GM21528 (cell line): ENCODE results near the gene AASS.
A peak's percentile ranks its signal among the peaks of the same experiment; 100 is the strongest.

Source experiments
- ATAC-seq: cut with Tn5 transposase; IDR thresholded peaks from one replicate; pipeline ENCODE4 v1.9.1; 2021; ENCODE audit warnings: mild to moderate bottlenecking, moderate library complexity; ENCODE audit not compliant: unreplicated experiment, low FRiP score

The AASS gene

DNA sequence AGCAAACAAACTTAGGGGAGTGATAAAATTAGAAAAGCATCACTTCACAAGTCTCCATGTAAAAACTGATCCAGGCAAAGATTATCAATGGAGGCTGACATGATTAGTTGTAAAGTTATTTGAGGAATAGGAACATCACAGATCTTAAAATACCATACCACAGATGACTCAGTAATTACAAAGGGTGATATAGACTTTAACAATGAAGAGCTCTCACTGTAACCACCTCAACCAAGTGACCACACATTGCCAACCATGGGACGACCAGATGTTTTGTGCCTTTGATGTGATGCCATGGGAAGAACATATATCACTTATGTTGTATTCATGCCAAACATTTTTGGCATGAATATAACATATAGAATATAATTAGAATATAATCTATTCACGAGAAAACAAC lies 11.7 kb downstream of the AASS start:
- ATAC-seq: no peak

DNA sequence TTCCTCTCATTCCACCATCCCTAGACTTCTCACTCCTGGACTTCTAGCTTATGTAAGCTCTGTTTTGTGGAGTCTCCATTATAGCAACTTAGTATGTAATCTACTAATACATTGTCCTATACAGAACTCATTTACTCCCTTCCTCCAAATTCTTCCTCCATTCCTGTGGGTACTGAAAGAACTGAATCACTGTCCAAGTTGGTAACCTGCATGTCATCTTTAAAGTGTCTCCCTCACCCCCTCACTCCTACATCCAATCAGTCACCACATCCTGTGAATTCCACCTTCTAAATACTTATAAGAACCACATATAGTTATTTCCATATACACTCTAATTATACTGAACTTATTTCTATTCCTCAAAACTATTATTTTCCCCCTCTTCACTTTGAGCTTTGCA lies 20.3 kb downstream of the AASS start:
- no peak for ATAC-seq

- no peak for ATAC-seq
These were observed 25.3 kb downstream of the AASS start for GRCh38 chr7:122118757-122119156.

- ATAC-seq: no peak
These were observed 41.0 kb downstream of the AASS start for GRCh38 chr7:122103064-122103463.

GRCh38 chr7:122100021-122100420 lies 44.0 kb downstream of the AASS start:
- ATAC-seq: no peak

GRCh38 chr7:122095642-122096041 lies 48.4 kb downstream of the AASS start:
- ATAC-seq: no peak

- no peak for ATAC-seq
These were observed 49.5 kb downstream of the AASS start for GRCh38 chr7:122094549-122094948.

DNA sequence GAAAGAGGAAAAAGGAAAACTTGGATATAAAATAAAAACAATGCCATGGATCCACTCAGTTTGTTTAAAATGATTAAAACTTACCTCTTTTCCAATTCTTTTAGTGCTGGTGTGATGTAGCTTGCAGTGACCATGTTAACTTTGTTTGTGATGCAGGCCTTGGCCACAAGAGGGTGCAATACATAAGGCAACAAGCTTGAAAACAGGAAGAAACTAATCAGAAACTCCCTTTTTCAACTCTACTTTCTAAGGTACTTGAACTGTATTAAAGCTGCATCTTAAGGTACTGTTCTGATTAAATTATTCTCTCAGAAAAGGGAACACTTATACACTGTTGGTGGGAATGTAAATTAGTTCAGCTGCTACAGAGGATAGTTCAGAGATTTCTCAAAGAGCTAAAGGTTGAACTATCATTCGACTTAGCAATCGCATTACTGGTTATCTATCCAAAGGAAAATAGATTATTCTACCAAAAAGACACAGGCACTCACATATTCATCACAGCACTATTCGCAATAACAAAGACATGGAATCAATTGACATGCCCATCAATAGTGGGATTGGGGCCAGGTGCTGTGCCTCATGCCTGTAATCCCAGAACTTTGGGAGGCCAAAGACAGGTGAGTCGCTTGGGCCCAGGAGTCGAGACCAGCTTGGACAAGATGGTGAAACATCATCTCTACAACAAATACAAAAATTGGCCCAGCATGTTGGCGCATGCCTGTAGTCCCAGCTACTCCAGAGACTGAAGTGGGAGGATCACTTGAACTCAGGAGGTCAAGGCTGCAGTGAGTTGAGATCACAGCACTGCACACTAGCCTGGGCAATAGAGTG lies 50.9 kb downstream of the AASS start:
- peak; percentile 97 for ATAC-seq

DNA sequence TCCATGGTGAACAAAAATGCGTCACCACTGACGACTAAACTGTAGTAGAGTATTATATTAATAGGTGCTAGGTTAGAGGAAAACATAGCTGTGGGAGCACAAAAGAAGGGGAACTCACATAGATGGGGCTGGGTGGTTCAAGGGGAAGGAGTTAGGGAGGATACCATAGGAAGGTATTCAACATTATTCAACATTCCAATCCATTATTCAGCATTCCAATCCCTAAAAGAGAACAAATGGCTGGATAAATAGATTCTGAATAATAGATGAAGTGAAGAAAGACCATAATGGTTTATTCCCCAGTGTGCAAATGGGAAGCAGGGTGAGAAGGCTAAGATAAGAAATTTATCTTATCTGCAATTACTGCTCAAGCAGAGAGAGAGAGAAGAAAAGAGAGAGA lies 61.4 kb downstream of the AASS start:
- ATAC-seq: no peak

DNA sequence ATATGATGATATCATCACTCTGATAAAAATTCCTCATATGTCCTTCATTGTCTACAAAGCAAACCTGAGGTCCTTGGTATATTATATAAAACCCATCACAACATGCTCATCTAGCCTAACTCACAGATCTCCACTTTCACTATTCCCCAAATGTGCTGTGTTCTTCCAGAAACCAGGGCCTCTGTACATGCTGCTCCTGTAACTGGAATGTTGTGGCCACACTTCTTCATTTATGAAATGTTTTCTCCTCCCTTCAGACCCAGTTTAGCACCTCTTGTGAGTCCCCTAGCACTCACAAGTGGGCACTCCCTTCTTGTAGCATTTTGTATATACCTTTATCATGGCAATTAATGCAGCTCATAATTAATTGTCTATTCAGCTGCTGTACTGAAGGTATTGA lies 61.9 kb downstream of the AASS start:
- ATAC-seq: no peak

DNA sequence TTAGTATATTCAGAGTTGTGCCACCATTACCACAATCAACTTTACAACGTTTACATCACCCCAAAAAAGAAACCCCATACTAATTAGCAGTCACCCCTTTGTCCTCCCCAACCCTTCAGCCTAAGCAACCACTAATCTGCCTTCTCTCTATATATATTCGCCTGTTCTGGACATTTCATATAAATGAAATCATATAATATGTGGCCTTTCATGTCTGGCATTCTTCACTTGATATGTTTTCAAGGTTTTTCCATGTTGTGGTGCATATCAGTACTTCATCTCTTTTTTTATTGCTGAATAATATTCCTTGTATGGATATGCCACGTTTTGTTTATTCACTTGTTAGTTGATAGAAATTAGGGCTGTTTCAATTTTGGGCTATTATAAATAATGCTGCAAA lies 70.4 kb downstream of the AASS start:
- no peak for ATAC-seq

DNA sequence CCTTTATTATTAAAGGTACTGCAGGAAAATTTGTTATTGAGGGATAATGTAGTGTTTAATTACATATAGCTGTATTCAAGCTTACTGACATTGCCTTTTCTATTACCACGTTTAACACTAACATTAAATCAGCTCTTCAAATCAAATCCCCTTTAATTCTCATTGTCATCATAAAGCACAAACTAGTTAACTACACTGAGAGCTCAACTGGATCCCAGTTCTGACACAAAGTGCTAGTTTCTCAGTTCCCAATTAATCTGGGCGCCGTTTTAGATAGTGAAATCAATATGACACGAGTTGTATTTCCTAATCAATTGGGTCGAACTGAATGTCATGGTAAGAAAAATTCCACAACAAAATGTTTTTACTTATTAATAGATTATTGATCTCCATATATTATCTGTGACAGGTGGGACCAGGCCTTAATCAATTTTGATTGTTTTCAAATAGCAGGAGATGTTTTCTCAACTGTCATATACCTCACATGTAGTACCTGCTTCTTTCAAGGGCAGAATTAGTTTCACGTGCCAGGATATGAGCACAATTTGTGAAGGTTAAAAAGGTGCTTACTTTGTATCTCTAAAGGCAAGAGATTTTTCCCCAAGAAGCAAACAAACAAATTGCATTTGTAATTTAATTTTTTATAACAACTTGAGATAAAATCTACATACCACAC lies 71.0 kb downstream of the AASS start:
- ATAC-seq: no peak

- no peak for ATAC-seq
These were observed 71.8 kb downstream of the AASS start for GRCh38 chr7:122072272-122072671.

DNA sequence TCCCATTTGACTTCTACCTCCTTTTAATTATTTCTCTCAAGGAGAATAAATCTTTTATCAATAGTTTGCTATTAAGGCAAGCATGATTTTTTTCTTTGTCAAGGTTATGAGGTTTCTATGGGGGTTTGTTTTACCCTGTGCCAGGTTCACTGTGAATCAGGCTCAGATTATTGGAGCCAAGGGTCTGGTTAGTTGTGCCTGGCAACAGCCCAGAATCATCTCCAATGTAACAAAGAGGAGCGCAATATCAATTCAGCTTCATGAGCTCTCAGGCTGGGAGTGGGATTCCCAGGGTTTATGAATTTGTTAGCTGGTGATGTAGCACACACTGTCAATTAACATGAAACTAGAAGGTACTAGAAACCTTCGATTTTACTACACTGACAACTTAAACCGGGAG lies 73.2 kb downstream of the AASS start:
- no peak for ATAC-seq

- ATAC-seq: no peak
These were observed 74.0 kb downstream of the AASS start for GRCh38 chr7:122070062-122070461.

DNA sequence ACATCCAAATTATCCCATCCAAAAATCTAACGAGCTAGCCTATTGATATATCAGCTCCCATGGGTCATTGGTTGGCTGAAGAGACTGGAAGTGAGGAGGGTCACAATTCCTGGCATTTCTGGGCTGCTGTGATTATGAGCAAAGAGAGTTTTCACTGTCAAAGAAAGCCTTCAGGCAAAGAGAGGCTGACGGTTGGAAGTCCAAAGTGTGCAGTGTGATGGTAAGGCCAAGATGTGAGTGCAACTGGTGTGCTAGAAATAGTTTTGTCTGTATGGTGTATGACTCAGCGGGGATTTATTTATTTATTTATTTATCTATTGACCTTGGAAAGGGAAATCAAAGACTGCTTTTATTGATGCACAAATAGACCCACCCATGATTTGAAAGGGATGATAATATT lies 75.0 kb downstream of the AASS start:
- no peak for ATAC-seq

- ATAC-seq: no peak
These were observed 76.0 kb downstream of the AASS start for GRCh38 chr7:122068046-122068445.

DNA sequence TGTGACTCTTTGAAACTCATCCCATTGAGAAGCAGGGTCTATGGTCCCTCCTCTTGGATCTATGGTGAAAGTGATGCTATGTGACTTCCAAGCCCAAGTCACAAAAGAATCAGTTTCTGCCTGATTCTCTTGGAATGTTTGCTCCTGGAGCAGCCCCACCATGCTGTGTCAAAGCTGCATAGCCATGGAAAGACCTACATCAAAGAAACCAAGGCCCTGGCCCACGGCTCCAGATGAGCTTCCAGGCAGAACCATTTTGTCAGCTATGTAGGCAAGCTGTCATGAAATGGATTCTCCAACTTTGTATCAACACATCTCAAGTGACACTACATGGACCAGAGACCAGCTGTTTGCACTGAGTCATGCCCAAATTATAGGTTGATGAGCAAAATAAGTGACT lies 77.0 kb downstream of the AASS start:
- no peak for ATAC-seq

GRCh38 chr7:122064971-122065370 lies 79.1 kb downstream of the AASS start:
- ATAC-seq: no peak

DNA sequence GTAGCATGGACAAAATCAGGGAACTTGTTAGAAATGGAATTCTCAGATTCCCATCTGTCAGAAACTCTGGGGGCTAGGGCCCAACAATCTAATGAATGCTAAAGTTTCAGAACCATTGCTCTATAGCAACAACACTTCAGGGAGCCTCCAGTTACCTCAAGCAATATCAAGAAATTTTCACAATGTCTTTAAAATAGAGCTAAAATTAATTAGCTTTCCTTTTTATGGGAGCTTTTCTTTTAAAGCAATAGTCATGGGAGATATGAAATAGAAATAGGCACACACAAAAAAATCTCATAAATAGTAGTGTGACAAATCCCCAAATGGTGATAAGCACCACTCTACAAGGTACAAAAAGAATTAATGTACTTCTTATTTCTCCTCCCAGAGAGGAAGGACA lies 80.9 kb downstream of the AASS start:
- ATAC-seq: no peak

- no peak for ATAC-seq
These were observed 84.5 kb downstream of the AASS start for GRCh38 chr7:122059542-122059941.

GRCh38 chr7:122056977-122057376 lies 87.1 kb downstream of the AASS start:
- ATAC-seq: no peak
